Retinal pigment epithelial cell (primary cell): ENCODE results near the gene CARD9.

ENCODE experiments used
- DNase-seq: peaks from one replicate; pipeline ENCODE4 v3.0.0-alpha.2; 2010; ENCODE audit warnings: low read depth
- H3K4me3 ChIP-seq: 2 replicates; pipeline ENCODE4 v1.5.1; 2011; ENCODE audit warnings: mild to moderate bottlenecking, low read length, control low read depth, moderate library complexity
- CTCF ChIP-seq: conservative IDR thresholded peaks from 2 replicates; pipeline ENCODE4 v1.5.1; 2011; ENCODE audit warnings: low read depth, low read length, control low read depth, inconsistent platforms

The CARD9 gene

GRCh38 chr9:136318111-136318775 is 55.2 kb downstream of the CARD9 start:
- no peak for TF ChIP-seq CTCF
- no peak overlapping the region for H3K4me3 ChIP-seq
- no peak for DNase-seq

- TF ChIP-seq CTCF: no peak
- DNase-seq: no peak
- H3K4me3 ChIP-seq: no peak overlapping the region
Measured at GRCh38 chr9:136317695-136318094, 55.8 kb downstream of the CARD9 start.

GRCh38 chr9:136316896-136317676 is 56.4 kb downstream of the CARD9 start:
- no peak for DNase-seq
- TF ChIP-seq CTCF: no peak
- no peak overlapping the region for H3K4me3 ChIP-seq

GRCh38 chr9:136316271-136316751 is 57.2 kb downstream of the CARD9 start:
- no peak for DNase-seq
- no peak for TF ChIP-seq CTCF
- no peak overlapping the region for H3K4me3 ChIP-seq

- H3K4me3 ChIP-seq: no peak overlapping the region
- no peak for TF ChIP-seq CTCF
- DNase-seq: no peak
Measured at GRCh38 chr9:136314944-136315343, 58.5 kb downstream of the CARD9 start.

GRCh38 chr9:136314056-136314416 is 59.4 kb downstream of the CARD9 start:
- DNase-seq: no peak
- no peak overlapping the region for H3K4me3 ChIP-seq
- no peak for TF ChIP-seq CTCF
